ENCODE measurements around the gene LRRC71.

Gene LRRC71

GRCh38 chr1:156947127-156947526 is 26.7 kb downstream of the LRRC71 start:
- no peaks in the 10 kb centered on the region for H3K9me3 Mint-ChIP-seq
- DNase-seq, result no peak
- no peak overlapping the region for H3K4me3 Mint-ChIP-seq
- H3K27me3 Mint-ChIP-seq (ENCODE audit: low read depth, poor library complexity), result no peaks in the 10 kb centered on the region
- no peak for TF ChIP-seq CTCF (IDR thresholded peaks at IDR 0.05)
- H3K27ac Mint-ChIP-seq, result no peak overlapping the region
- H3K36me3 Mint-ChIP-seq (ENCODE audit: low read depth), result peaks cover 91% of the 10 kb centered on the region
- H3K4me1 Mint-ChIP-seq, result no peaks in the 10 kb centered on the region

- H3K27ac Mint-ChIP-seq, result no peak overlapping the region
- H3K4me3 Mint-ChIP-seq, result no peak overlapping the region
- H3K9me3 Mint-ChIP-seq, result no peaks in the 10 kb centered on the region
- TF ChIP-seq CTCF (IDR thresholded peaks at IDR 0.05), result no peak
- H3K36me3 Mint-ChIP-seq (ENCODE audit: low read depth), result peaks cover 87% of the 10 kb centered on the region
- no peaks in the 10 kb centered on the region for H3K4me1 Mint-ChIP-seq
- DNase-seq, result no peak
- no peaks in the 10 kb centered on the region for H3K27me3 Mint-ChIP-seq (ENCODE audit: low read depth, poor library complexity)
Observed at GRCh38 chr1:156947818-156948525, 27.5 kb downstream of the LRRC71 start.

GRCh38 chr1:156948708-156949107 is 28.3 kb downstream of the LRRC71 start:
- H3K4me3 Mint-ChIP-seq, result no peak overlapping the region
- TF ChIP-seq CTCF (IDR thresholded peaks at IDR 0.05), result no peak
- H3K36me3 Mint-ChIP-seq (ENCODE audit: low read depth), result peaks cover 81% of the 10 kb centered on the region
- H3K4me1 Mint-ChIP-seq, result no peaks in the 10 kb centered on the region
- no peaks in the 10 kb centered on the region for H3K9me3 Mint-ChIP-seq
- no peaks in the 10 kb centered on the region for H3K27me3 Mint-ChIP-seq (ENCODE audit: low read depth, poor library complexity)
- no peak for DNase-seq
- no peak overlapping the region for H3K27ac Mint-ChIP-seq

- Mint-ChIP-seq H3K4me1 (no peaks in the 10 kb centered on the region), H3K4me3 (no peak overlapping the region), H3K27ac (no peak overlapping the region), H3K9me3 (no peaks in the 10 kb centered on the region), H3K36me3 (ENCODE audit: low read depth) (peaks cover 76% of the 10 kb centered on the region), H3K27me3 (ENCODE audit: low read depth, poor library complexity) (no peaks in the 10 kb centered on the region)
- no peak for DNase-seq
- TF ChIP-seq CTCF (IDR thresholded peaks at IDR 0.05), result no peak
Observed at GRCh38 chr1:156949127-156949526, 28.7 kb downstream of the LRRC71 start.

- H3K9me3 Mint-ChIP-seq, result no peaks in the 10 kb centered on the region
- no peak for TF ChIP-seq CTCF (IDR thresholded peaks at IDR 0.05)
- peaks cover 68% of the 10 kb centered on the region for H3K36me3 Mint-ChIP-seq (ENCODE audit: low read depth)
- H3K4me1 Mint-ChIP-seq, result no peaks in the 10 kb centered on the region
- H3K27me3 Mint-ChIP-seq (ENCODE audit: low read depth, poor library complexity), result peaks cover 2% of the 10 kb centered on the region
- no peak overlapping the region for H3K27ac Mint-ChIP-seq
- H3K4me3 Mint-ChIP-seq, result no peak overlapping the region
- DNase-seq, result no peak
Observed at GRCh38 chr1:156951371-156951770, 30.9 kb downstream of the LRRC71 start.

GRCh38 chr1:156953571-156953970 is 33.1 kb downstream of the LRRC71 start:
- H3K4me1 Mint-ChIP-seq, result peaks cover 6% of the 10 kb centered on the region
- H3K27me3 Mint-ChIP-seq (ENCODE audit: low read depth, poor library complexity), result peaks cover 2% of the 10 kb centered on the region
- no peak for TF ChIP-seq CTCF (IDR thresholded peaks at IDR 0.05)
- H3K4me3 Mint-ChIP-seq, result no peak overlapping the region
- DNase-seq, result no peak
- no peaks in the 10 kb centered on the region for H3K9me3 Mint-ChIP-seq
- no peak overlapping the region for H3K27ac Mint-ChIP-seq
- peaks cover 73% of the 10 kb centered on the region for H3K36me3 Mint-ChIP-seq (ENCODE audit: low read depth)
